A673 (cell line): ENCODE measurements around the gene PKNOX2. TPM values are rescaled to one million over a fixed set of nuclear protein-coding genes. Genes with fewer than 3 reads are reported as not detected.

ENCODE experiments used
- BruUV-seq: library from RNA; stranded (reverse); fragments of 400-500 nt; replicated peaks from 2 replicates; lab custom pipeline; 2021; lab: Mats Ljungman, UMichigan
- CTCF ChIA-PET: fragments of 300-600 bp; sonication (Branson Sonifier 250); formaldehyde crosslinking; loops from one replicate; lab custom pipeline; 2022; ENCODE audit warnings: antibody characterized with exemption; lab: Charles Lee
- POLR2A ChIA-PET: fragments of 300-600 bp; sonication (Branson Sonifier 250); formaldehyde crosslinking; loops from one replicate; lab custom pipeline; 2022; ENCODE audit warnings: antibody characterized with exemption; ENCODE audit not compliant: low non-redundant PET; lab: Charles Lee
- DNase-seq: peaks from one replicate; pipeline ENCODE4 v3.0.0-alpha.2; 2015; ENCODE audit warnings: low spot score
- H3K27ac ChIP-seq: fragments of 200-600 bp; sonication (generic); 2 replicates; pipeline ENCODE4 v1.5.1; 2016; ENCODE audit warnings: mixed run types, low read depth, mild to moderate bottlenecking, mixed read lengths, antibody characterized with exemption, low read length; ENCODE audit not compliant: poor library complexity, severe bottlenecking
- H3K27me3 ChIP-seq: fragments of 200-600 bp; sonication (generic); replicated peaks from 2 replicates; pipeline ENCODE4 v1.6.1; 2017; ENCODE audit warnings: mixed run types, low read depth, mild to moderate bottlenecking, mixed read lengths, antibody characterized with exemption, low read length; ENCODE audit not compliant: insufficient read depth, poor library complexity
- H3K36me3 ChIP-seq: fragments of 200-600 bp; sonication (generic); 2 replicates; pipeline ENCODE4 v1.6.1; 2016; ENCODE audit warnings: mixed run types, mild to moderate bottlenecking, mixed read lengths, antibody characterized with exemption, low read length; ENCODE audit not compliant: insufficient read depth, poor library complexity, severe bottlenecking
- H3K4me1 ChIP-seq: fragments of 200-600 bp; sonication (generic); 2 replicates; pipeline ENCODE4 v1.6.1; 2017; ENCODE audit warnings: mixed run types, mild to moderate bottlenecking, mixed read lengths, antibody characterized with exemption, low read length; ENCODE audit not compliant: insufficient read depth, poor library complexity, severe bottlenecking
- H3K4me3 ChIP-seq: fragments of 200-600 bp; sonication (generic); 2 replicates; pipeline ENCODE4 v1.5.1; 2016; ENCODE audit warnings: low read depth, mixed run types, mild to moderate bottlenecking, mixed read lengths, low read length; ENCODE audit not compliant: poor library complexity, severe bottlenecking
- H3K9me3 ChIP-seq: fragments of 200-600 bp; sonication (generic); 2 replicates; pipeline ENCODE4 v1.6.1; 2016; ENCODE audit warnings: mixed run types, low read depth, mild to moderate bottlenecking, mixed read lengths, antibody characterized with exemption, low read length; ENCODE audit not compliant: poor library complexity, severe bottlenecking
- CTCF ChIP-seq: fragments of 300-800, 200-600 bp; sonication (generic); conservative IDR thresholded peaks from 2 replicates; pipeline ENCODE4 v1.5.1; 2017; ENCODE audit warnings: low read depth, mild to moderate bottlenecking, antibody characterized with exemption, low read length, moderate library complexity, mixed read lengths
- EZH2 ChIP-seq: fragments of 200-600 bp; sonication (generic); IDR thresholded peaks from 2 replicates; pipeline ENCODE4 v1.6.1; 2017; ENCODE audit warnings: borderline replicate concordance, low read depth, mild to moderate bottlenecking, mixed read lengths, antibody characterized with exemption, low read length; ENCODE audit not compliant: poor library complexity, severe bottlenecking
- intact Hi-C: fragments of 100-400 bp; cut with micrococcal nuclease; formaldehyde crosslinking; loops from one replicate; pipeline ENCODE4 v1.10.0; 2022; ENCODE audit not compliant: unreplicated experiment
- total RNA-seq: library from RNA; stranded (reverse); gene quantifications from 2 replicates; pipeline ENCODE4 v1.2.3, GENCODE V29; 2021

The PKNOX2 gene
- total RNA-seq, 1 experiment from 2014 or later: 1.1 TPM

- ChIA-PET CTCF (no interaction called here), POLR2A (no interaction called here)
- intact Hi-C loops: no loop called here
- no peak overlapping the region for H3K4me3 ChIP-seq
- DNase-seq: no peak
- H3K36me3 ChIP-seq: no peaks in the 10 kb centered on the region
- TF ChIP-seq EZH2 (no peak), CTCF (no peak)
- H3K4me1 ChIP-seq: no peaks in the 10 kb centered on the region
- H3K9me3 ChIP-seq: no peaks in the 10 kb centered on the region
- no peak overlapping the region for H3K27ac ChIP-seq
- H3K27me3 ChIP-seq: no peaks in the 10 kb centered on the region
- BruUV-seq: no TSS peak
Measured at GRCh38 chr11:125299821-125300220, 135.3 kb downstream of the PKNOX2 start.

DNA sequence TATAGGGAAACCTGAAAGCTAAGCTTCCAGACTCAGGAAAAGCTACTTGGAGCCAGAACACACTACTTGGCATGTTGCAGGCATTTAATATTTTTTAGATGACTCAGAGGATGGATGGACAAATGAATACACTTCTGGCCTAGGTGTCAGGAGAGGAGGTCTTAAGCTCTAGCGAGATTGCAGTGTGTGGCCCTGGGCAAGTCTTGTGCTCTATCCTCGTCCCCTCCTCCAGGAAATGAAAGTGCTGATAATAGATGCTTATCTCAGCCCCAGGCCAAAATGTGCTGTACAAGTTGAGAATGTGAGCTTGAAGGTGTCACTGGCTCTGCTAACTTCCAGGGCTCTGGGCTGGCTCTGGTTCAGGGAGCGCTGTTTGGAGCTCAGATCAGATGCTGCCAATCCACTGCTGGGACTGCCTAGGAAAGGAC is 136.3 kb downstream of the PKNOX2 start:
- no peak overlapping the region for H3K4me3 ChIP-seq
- intact Hi-C loops: no loop called here
- BruUV-seq: no TSS peak
- no peaks in the 10 kb centered on the region for H3K27me3 ChIP-seq
- no peak overlapping the region for H3K27ac ChIP-seq
- H3K4me1 ChIP-seq: no peaks in the 10 kb centered on the region
- POLR2A ChIA-PET: no interaction called here
- H3K36me3 ChIP-seq: no peaks in the 10 kb centered on the region
- CTCF ChIA-PET: interaction anchor here (0.9 kb wide), 1 partner anchor 76 kb away, joined by 3 read pairs; no protein-coding TSS in a partner anchor
- TF ChIP-seq CTCF: no peak
- TF ChIP-seq EZH2: no peak
- DNase-seq: no peak
- no peaks in the 10 kb centered on the region for H3K9me3 ChIP-seq

DNA sequence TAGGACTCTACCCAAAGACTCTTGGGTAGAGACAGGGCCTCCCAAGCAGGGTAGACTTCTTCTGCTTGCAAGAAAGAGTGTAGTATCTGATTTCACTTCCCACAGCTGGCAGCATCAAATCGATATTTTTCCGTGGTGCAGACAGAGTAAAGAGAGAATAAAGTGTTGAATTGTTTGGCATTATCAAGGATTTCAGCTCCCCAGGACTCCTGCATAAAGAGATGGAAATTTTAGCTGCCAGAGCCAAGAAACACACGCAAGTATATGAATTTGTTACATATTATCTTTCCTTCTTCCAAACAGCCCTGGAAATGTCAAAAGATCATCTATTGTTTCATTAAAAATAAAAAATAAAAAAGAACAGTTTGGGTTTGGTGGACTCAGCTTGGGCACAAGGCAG is 136.8 kb downstream of the PKNOX2 start:
- Histone ChIP-seq H3K27ac (no peak overlapping the region), H3K9me3 (no peaks in the 10 kb centered on the region), H3K4me1 (no peaks in the 10 kb centered on the region), H3K4me3 (no peak overlapping the region), H3K27me3 (no peaks in the 10 kb centered on the region), H3K36me3 (no peaks in the 10 kb centered on the region)
- POLR2A ChIA-PET: no interaction called here
- intact Hi-C loops: no loop called here
- TF ChIP-seq CTCF (no peak), EZH2 (no peak)
- DNase-seq: no peak
- CTCF ChIA-PET: no interaction called here
- no TSS peak for BruUV-seq
